ENCODE data around the gene ULK3. TPM values are rescaled to one million over a fixed set of nuclear protein-coding genes. Genes with fewer than 3 reads are reported as not detected.
A peak's percentile ranks its signal among the peaks of the same experiment; 100 is the strongest.

Gene ULK3
- total RNA-seq, 4 donors from 2014 or later = 138 to 473 (median 312) TPM

GRCh38 chr15:74869726-74870407 is 26.9 kb upstream of the ULK3 start:
- 20 to 25% methylated on average over 2 to 6 of the region's 6 CpGs for WGBS, 2 donors (ENCODE audit: low coverage in 1 of 2)
- no peaks in the 10 kb centered on the region for H3K36me3 ChIP-seq
- no peaks in the 10 kb centered on the region for H3K9me3 ChIP-seq
- peak overlapping the region; percentile 91 to 96 (median 94) for H3K27ac ChIP-seq
- in situ Hi-C loops (cut with MboI; ENCODE audit: low pct_ligation_motif_present in 1 of 4, low pct_unique_long_range_greater_than_20kb in 1 of 4, low sequenced_read_pairs in 3 of 4) = no loop called here
- TF ChIP-seq CTCF (IDR thresholded peaks at IDR 0.05) = no peak
- peak in 2 of 3 donors; percentile 67 to 81 for TF ChIP-seq POLR2AphosphoS5 (IDR thresholded peaks at IDR 0.05)
- peak; percentile 64 for TF ChIP-seq POLR2A (IDR thresholded peaks at IDR 0.05)
- TF ChIP-seq EP300 (IDR thresholded peaks at IDR 0.05; ENCODE audit: low read depth) = no peak
- peaks cover 53 to 83% (median 76%) of the 10 kb centered on the region in 4 donors for H3K4me1 ChIP-seq
- intact Hi-C loops (cut with DNase I; ENCODE audit: low total_unique reads) = no loop called here
- H3K4me3 ChIP-seq = peak overlapping the region in 1 of 4 donors; percentile 82
- H3K27me3 ChIP-seq = no peaks in the 10 kb centered on the region
- DNase-seq = peak; percentile 81

- peaks cover 57 to 88% (median 81%) of the 10 kb centered on the region in 4 donors for H3K4me1 ChIP-seq
- in situ Hi-C loops (cut with MboI; ENCODE audit: low pct_ligation_motif_present in 1 of 4, low pct_unique_long_range_greater_than_20kb in 1 of 4, low sequenced_read_pairs in 3 of 4) (no loop called here), intact Hi-C loops (cut with DNase I; ENCODE audit: low total_unique reads) (no loop called here)
- no peak for DNase-seq
- H3K27ac ChIP-seq = peak overlapping the region; percentile 91 to 96 (median 94)
- peak overlapping the region in 1 of 4 donors; percentile 82 for H3K4me3 ChIP-seq
- TF ChIP-seq CTCF (IDR thresholded peaks at IDR 0.05) = no peak
- TF ChIP-seq POLR2AphosphoS5 (IDR thresholded peaks at IDR 0.05) = no peak
- no peak for TF ChIP-seq EP300 (IDR thresholded peaks at IDR 0.05; ENCODE audit: low read depth)
- no peak for TF ChIP-seq POLR2A (IDR thresholded peaks at IDR 0.05)
- H3K9me3 ChIP-seq = no peaks in the 10 kb centered on the region
- no peaks in the 10 kb centered on the region for H3K36me3 ChIP-seq
- H3K27me3 ChIP-seq = no peaks in the 10 kb centered on the region
Measured at GRCh38 chr15:74869372-74869725, 26.4 kb upstream of the ULK3 start.

GRCh38 chr15:74868059-74868458 is 25.1 kb upstream of the ULK3 start:
- Histone ChIP-seq H3K27me3 (no peaks in the 10 kb centered on the region), H3K36me3 (no peaks in the 10 kb centered on the region), H3K27ac (peak overlapping the region; percentile 91 to 96 (median 94)), H3K4me1 (peaks cover 57 to 93% (median 90%) of the 10 kb centered on the region in 4 donors), H3K4me3 (no peak overlapping the region), H3K9me3 (no peaks in the 10 kb centered on the region)
- DNase-seq = peak; percentile 58
- TF ChIP-seq EP300 (IDR thresholded peaks at IDR 0.05; ENCODE audit: low read depth) = no peak
- no peak for TF ChIP-seq CTCF (IDR thresholded peaks at IDR 0.05)
- peak in 2 of 3 donors; percentile 48 to 68 for TF ChIP-seq POLR2AphosphoS5 (IDR thresholded peaks at IDR 0.05)
- peak; percentile 18 for TF ChIP-seq POLR2A (IDR thresholded peaks at IDR 0.05)
- 10 to 23% methylated on average over 2 to 6 of the region's 6 CpGs for WGBS, 2 donors (ENCODE audit: low coverage in 1 of 2)
- in situ Hi-C loops (cut with MboI; ENCODE audit: low pct_ligation_motif_present in 1 of 4, low pct_unique_long_range_greater_than_20kb in 1 of 4, low sequenced_read_pairs in 3 of 4) = no loop called here
- intact Hi-C loops (cut with DNase I; ENCODE audit: low total_unique reads) = no loop called here

- TF ChIP-seq POLR2AphosphoS5 (IDR thresholded peaks at IDR 0.05) (no peak), EP300 (IDR thresholded peaks at IDR 0.05; ENCODE audit: low read depth) (no peak), POLR2A (IDR thresholded peaks at IDR 0.05) (no peak), CTCF (IDR thresholded peaks at IDR 0.05) (no peak)
- Histone ChIP-seq H3K36me3 (no peaks in the 10 kb centered on the region), H3K27ac (peak overlapping the region; percentile 91 to 96 (median 94)), H3K4me3 (no peak overlapping the region), H3K9me3 (no peaks in the 10 kb centered on the region), H3K4me1 (peaks cover 57 to 93% (median 90%) of the 10 kb centered on the region in 4 donors), H3K27me3 (no peaks in the 10 kb centered on the region)
- 0 to 42% methylated on average over 1 of the region's 1 CpG for WGBS, 2 donors (ENCODE audit: low coverage in 1 of 2)
- intact Hi-C loops (cut with DNase I; ENCODE audit: low total_unique reads) (no loop called here), in situ Hi-C loops (cut with MboI; ENCODE audit: low pct_ligation_motif_present in 1 of 4, low pct_unique_long_range_greater_than_20kb in 1 of 4, low sequenced_read_pairs in 3 of 4) (no loop called here)
- DNase-seq = no peak
Measured at GRCh38 chr15:74867466-74868038, 24.6 kb upstream of the ULK3 start.
